Parathyroid adenoma (tissue), 2 donors: ENCODE results near the gene CKMT2.

Source experiments
- H2AFZ ChIP-seq: fragments of 300-600 bp; sonication (generic); one replicate; pipeline ENCODE4 v1.7.0; 2017; ENCODE audit warnings: antibody characterized with exemption, mild to moderate bottlenecking
- H3K27ac ChIP-seq: fragments of 300-600 bp; sonication (generic); one replicate; pipeline ENCODE4 v1.7.0; 2017
- H3K27me3 ChIP-seq: fragments of 300-600 bp; sonication (generic); one replicate; pipeline ENCODE4 v1.7.0; 2017; ENCODE audit warnings: low read length; ENCODE audit not compliant: control insufficient read depth, insufficient read depth
- H3K36me3 ChIP-seq: fragments of 300-600 bp; sonication (generic); one replicate; pipeline ENCODE4 v1.7.0; 2017; ENCODE audit warnings: low read length; ENCODE audit not compliant: control insufficient read depth, insufficient read depth
- H3K4me1 ChIP-seq: fragments of 300-600 bp; sonication (generic); one replicate; pipeline ENCODE4 v1.7.0; 2017; ENCODE audit warnings: control low read depth
- H3K4me2 ChIP-seq: fragments of 300-600 bp; sonication (generic); one replicate; pipeline ENCODE4 v1.7.0; 2017; ENCODE audit warnings: low read length
- H3K4me3 ChIP-seq: fragments of 300-600 bp; sonication (generic); one replicate; pipeline ENCODE4 v1.7.0; 2017; ENCODE audit warnings: low read depth, low read length
- H3K79me2 ChIP-seq: fragments of 300-600 bp; sonication (generic); one replicate; pipeline ENCODE4 v1.7.0; 2017; ENCODE audit warnings: control low read depth
- H3K9ac ChIP-seq: fragments of 300-600 bp; sonication (generic); one replicate; pipeline ENCODE4 v1.7.0; 2017; ENCODE audit warnings: mild to moderate bottlenecking
- H3K9me3 ChIP-seq: fragments of 300-600 bp; sonication (generic); one replicate; pipeline ENCODE4 v1.7.0; 2017; ENCODE audit warnings: low read length; ENCODE audit not compliant: control insufficient read depth
- TF ChIP-seq, protein P1 (sequence below): fragments of 300-600 bp; sonication (generic); IDR thresholded peaks from one replicate; pipeline ENCODE4 v1.7.0; 2017; ENCODE audit warnings: antibody characterized with exemption, mild to moderate bottlenecking
- donor health status: primary hyperparathyroidism.

The CKMT2 gene

DNA sequence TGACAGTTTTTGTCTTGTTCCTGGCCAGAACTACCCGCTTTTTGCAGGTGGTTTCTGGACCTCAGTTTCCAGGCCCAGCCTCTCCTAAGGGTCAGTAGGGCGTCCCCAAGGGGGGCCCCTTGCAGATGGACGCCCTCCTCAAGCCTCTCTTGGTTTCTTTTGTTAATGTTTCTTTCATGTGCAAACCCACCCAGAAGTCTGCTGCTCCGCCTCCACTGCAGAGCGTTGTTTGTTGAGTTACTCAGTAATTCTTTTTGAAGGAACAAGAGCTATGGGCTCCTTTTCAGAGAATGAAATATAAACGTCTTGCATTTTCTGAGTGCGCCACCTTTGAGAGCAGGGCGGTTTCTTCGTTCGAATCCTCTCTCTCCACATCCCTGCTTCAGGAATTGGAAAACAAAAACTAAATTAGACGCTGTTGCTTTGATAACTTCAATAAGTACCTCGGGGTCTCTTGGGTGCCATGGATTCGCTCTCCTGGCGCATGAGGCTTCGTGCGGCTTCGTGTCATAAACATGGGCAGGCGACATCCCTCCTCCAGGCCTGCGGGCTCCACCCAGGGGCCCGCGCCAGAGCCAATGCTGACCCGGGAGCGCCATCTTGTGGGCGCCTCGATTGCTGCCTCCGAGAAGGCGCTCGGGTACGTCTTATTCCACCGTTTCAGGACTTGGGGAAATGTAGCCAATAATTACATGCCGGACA lies 38.3 kb upstream of the CKMT2 start:
- Histone ChIP-seq H3K27ac (no peak overlapping the region), H3K4me1 (peaks cover 8% of the 10 kb centered on the region), H3K9ac (no peak overlapping the region), H3K4me2 (peak overlapping the region; percentile 50), H2AFZ (peak overlapping the region; percentile 28), H3K36me3 (no peaks in the 10 kb centered on the region), H3K27me3 (no peaks in the 10 kb centered on the region), H3K79me2 (no peaks in the 10 kb centered on the region), H3K9me3 (no peaks in the 10 kb centered on the region), H3K4me3 (no peak overlapping the region)
- TF ChIP-seq, protein P1, sequence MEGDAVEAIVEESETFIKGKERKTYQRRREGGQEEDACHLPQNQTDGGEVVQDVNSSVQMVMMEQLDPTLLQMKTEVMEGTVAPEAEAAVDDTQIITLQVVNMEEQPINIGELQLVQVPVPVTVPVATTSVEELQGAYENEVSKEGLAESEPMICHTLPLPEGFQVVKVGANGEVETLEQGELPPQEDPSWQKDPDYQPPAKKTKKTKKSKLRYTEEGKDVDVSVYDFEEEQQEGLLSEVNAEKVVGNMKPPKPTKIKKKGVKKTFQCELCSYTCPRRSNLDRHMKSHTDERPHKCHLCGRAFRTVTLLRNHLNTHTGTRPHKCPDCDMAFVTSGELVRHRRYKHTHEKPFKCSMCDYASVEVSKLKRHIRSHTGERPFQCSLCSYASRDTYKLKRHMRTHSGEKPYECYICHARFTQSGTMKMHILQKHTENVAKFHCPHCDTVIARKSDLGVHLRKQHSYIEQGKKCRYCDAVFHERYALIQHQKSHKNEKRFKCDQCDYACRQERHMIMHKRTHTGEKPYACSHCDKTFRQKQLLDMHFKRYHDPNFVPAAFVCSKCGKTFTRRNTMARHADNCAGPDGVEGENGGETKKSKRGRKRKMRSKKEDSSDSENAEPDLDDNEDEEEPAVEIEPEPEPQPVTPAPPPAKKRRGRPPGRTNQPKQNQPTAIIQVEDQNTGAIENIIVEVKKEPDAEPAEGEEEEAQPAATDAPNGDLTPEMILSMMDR = peak; percentile 85

DNA sequence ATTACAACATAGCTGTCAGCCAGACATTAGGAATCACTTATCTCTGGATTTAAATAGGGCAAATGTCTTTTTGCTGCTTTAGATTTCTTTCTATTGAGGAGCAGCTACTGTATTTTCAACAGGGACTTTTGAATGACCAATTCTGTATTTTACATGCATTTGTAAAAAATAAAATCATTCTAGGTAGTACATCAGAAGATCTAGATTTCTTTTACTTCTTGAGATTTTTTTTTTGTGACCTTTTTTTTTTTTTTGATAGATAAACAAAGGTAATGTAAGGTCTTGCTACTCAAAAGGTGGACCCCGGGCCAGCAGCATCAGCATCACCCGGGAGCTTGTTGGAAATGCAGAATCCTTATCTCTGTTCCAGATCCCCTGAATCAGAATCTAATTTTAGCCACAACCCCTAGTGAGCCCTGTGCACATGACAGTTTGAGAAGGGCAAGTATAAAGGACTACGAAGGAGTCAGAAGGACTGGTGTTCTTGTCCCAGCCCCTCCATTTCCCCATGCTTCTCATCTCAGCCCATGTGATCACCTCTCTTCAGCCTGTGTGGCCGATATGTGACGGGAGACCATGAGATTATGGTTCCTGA lies 37.7 kb upstream of the CKMT2 start:
- Histone ChIP-seq H2AFZ (peak overlapping the region; percentile 40), H3K4me2 (peak overlapping the region; percentile 50), H3K9ac (no peak overlapping the region), H3K4me3 (no peak overlapping the region), H3K4me1 (peaks cover 8% of the 10 kb centered on the region), H3K27ac (no peak overlapping the region), H3K79me2 (no peaks in the 10 kb centered on the region), H3K27me3 (no peaks in the 10 kb centered on the region), H3K9me3 (no peaks in the 10 kb centered on the region), H3K36me3 (no peaks in the 10 kb centered on the region)
- TF ChIP-seq, protein P1 = no peak

DNA sequence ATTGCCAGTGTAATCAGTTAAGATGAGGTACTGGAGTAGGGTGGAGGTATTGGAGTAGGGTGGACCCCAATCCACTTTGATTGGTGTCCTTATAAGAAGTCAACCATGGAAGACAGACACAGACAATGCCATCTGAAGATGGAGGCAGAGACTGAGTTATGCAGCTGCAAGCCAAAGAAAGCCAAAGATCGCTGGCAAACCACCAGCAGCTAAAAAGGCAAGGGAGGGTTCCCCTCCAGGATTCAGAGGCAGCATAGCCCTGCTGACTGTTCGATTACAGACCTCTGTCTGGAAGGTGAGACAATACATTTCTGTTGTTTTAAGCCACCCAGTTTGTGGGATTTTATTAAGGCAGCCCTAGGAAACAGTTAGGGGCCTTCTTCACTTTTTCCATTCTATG lies 30.5 kb upstream of the CKMT2 start:
- no peaks in the 10 kb centered on the region for H3K4me1 ChIP-seq
- no peaks in the 10 kb centered on the region for H3K36me3 ChIP-seq
- TF ChIP-seq, protein P1 = no peak
- H3K79me2 ChIP-seq = no peaks in the 10 kb centered on the region
- H3K9ac ChIP-seq = no peak overlapping the region
- H2AFZ ChIP-seq = no peak overlapping the region
- no peaks in the 10 kb centered on the region for H3K9me3 ChIP-seq
- no peak overlapping the region for H3K27ac ChIP-seq
- H3K27me3 ChIP-seq = no peaks in the 10 kb centered on the region
- no peak overlapping the region for H3K4me3 ChIP-seq
- no peak overlapping the region for H3K4me2 ChIP-seq

DNA sequence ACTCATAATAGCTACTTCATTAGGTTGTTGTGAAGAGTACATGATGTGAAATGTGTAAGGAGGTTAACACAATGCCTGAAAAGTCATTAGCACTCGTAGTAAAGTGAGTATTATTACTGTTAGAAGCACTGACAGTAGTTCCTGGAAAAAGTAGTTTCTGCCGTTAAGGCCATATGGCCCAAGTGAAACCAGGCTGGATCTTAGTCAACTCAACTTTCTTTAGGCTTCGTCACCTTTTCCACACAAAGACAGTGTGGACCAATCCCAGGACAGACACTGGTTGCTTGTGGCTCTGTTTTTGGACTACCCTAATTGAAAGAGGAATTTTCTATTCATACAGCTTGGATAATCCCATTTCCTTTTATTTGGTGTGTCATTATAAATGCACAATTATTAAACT lies 29.4 kb upstream of the CKMT2 start:
- TF ChIP-seq, protein P1 = no peak
- Histone ChIP-seq H3K4me1 (no peaks in the 10 kb centered on the region), H3K27ac (no peak overlapping the region), H3K4me2 (no peak overlapping the region), H3K4me3 (no peak overlapping the region), H3K79me2 (no peaks in the 10 kb centered on the region), H3K9me3 (no peaks in the 10 kb centered on the region), H3K36me3 (no peaks in the 10 kb centered on the region), H3K9ac (no peak overlapping the region), H3K27me3 (no peaks in the 10 kb centered on the region), H2AFZ (no peak overlapping the region)

DNA sequence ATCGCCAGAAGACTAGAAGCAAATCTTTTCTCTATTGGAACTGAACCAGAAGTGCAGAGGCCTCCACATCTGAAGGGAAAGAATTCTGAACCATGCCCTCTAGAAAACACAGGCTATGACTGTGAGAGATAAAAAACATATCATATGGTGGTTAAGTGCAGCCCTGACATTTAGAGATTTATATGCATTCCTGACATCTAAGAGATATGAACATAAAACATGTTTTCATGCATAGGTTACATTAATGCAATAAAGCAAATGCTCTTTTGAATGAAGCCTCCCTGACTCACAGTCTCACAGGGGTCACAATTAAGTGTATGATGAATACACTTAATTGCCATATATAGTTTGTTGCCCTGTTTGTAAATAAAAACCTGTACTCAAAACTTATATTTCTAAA lies 28.9 kb upstream of the CKMT2 start:
- Histone ChIP-seq H3K4me1 (no peaks in the 10 kb centered on the region), H3K4me3 (no peak overlapping the region), H3K27ac (no peak overlapping the region), H3K36me3 (no peaks in the 10 kb centered on the region), H3K4me2 (no peak overlapping the region), H3K9ac (no peak overlapping the region), H3K9me3 (no peaks in the 10 kb centered on the region), H3K27me3 (no peaks in the 10 kb centered on the region), H2AFZ (no peak overlapping the region), H3K79me2 (no peaks in the 10 kb centered on the region)
- TF ChIP-seq, protein P1 = no peak
